ENCODE data around the gene STX1B.
"Not testable (repeated sequence)": the region's sequence is repeated elsewhere in the genome, so short reads cannot be mapped to it uniquely, and the experiment has no call there.

STX1B gene

DNA sequence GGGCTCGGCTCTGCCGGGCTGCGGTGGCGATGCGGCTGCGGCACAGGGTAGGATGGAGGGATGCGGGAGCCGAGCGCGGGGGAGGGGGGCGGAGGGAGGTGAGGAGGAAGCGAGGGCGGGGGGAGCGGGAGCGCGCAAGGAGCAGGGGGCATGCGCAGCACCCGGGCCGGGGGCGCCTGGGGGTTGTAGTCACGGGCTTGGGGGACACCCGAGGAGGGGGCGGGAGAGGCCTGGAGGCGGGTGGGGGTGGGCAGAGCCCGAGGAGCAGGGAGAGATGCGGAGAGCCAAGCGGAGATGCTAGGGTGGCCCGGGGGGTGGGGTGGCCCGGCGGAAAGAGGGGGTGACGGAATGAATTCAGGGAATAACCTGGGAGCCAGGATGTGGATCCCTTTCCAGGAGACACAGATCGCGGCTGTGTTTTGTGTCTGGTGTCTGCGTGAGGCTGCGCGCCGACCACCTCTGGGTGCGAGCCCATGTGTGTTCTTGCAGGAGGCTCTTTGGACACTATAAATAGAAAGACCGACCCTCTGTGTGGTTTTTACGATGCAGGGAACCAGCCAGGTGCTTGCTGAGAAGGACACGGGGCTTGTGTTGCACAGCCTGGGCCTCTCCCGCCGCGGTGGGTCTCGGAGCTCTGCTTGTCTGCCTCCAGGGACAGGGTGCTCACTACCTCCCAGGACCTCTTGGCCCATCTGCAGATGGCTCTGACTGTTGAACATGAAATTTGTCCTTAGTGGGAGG, at the start of gene STX1B:
TSS of gene STX1B (minus strand) at position 54 of the 741 bp plus-strand sequence. CDS start 242 bp downstream, outside the sequence.
- DNase-seq = no peak

- DNase-seq = no peak
These were observed 45.2 kb upstream of the STX1B start for GRCh38 chr16:31055613-31056012.

DNA sequence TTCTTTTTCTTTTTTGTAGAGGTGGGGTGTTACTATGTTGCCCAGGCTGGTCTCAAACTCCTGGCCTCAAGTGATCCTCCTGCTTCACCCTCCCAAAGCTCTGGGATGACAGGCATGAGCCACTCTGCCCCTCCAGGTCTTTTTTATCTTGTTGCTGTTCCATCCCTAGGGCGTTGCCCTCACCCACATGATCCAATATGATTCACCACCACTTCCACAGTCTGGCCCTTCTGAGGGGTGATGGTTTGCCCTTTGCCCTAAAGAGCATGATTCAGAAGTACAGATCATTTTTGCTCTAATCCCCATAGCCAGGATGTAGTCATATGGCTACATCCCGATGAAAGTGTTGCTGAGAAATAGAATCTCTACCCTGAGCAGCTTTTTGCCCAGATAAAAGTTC, 41.7 kb upstream of the STX1B start:
- peak; percentile 85 for DNase-seq

GRCh38 chr16:31050280-31051030, 40.0 kb upstream of the STX1B start:
- no peak for DNase-seq

GRCh38 chr16:31043898-31044481, 33.6 kb upstream of the STX1B start:
- no peak for DNase-seq

GRCh38 chr16:31043352-31043751, 32.9 kb upstream of the STX1B start:
- DNase-seq = no peak

- no peak for DNase-seq
These were observed 32.4 kb upstream of the STX1B start for GRCh38 chr16:31042866-31043265.

GRCh38 chr16:31038993-31039392, 28.6 kb upstream of the STX1B start:
- DNase-seq = no peak

GRCh38 chr16:31036691-31037090, 26.3 kb upstream of the STX1B start:
- DNase-seq = no peak

GRCh38 chr16:31033709-31034492, 23.5 kb upstream of the STX1B start:
- DNase-seq = peak; percentile 66

- peak; percentile 97 for DNase-seq
These were observed 22.6 kb upstream of the STX1B start, which contains the start of gene STX4 for GRCh38 chr16:31032736-31033708. STX4 (plus strand) TSS chr16:31033558; CDS start chr16:31033806, 248 bp downstream.

DNA sequence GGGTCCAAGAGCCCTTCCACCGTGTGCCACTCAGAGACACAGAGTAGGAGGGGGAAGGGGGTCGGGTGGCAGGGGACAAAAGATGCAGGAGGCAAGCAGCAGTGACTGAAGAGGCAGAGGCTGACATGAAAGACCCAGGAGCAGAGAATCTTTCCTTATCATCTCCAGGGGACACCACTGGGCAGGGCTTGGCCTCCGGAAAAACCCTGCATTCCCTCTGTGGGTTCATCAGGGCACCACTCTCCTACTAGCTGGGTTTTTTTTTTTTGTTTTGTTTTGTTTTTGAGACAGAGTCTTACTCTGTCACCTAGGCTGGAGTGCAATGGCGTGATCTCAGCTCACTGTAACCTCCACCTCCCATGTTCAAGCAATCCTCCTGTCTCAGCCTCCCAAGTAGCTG, 20.8 kb upstream of the STX1B start:
- no peak for DNase-seq

GRCh38 chr16:31029272-31029671, 18.8 kb upstream of the STX1B start:
- DNase-seq = no peak

- DNase-seq = no peak
These were observed 14.9 kb upstream of the STX1B start for GRCh38 chr16:31025339-31025738.

DNA sequence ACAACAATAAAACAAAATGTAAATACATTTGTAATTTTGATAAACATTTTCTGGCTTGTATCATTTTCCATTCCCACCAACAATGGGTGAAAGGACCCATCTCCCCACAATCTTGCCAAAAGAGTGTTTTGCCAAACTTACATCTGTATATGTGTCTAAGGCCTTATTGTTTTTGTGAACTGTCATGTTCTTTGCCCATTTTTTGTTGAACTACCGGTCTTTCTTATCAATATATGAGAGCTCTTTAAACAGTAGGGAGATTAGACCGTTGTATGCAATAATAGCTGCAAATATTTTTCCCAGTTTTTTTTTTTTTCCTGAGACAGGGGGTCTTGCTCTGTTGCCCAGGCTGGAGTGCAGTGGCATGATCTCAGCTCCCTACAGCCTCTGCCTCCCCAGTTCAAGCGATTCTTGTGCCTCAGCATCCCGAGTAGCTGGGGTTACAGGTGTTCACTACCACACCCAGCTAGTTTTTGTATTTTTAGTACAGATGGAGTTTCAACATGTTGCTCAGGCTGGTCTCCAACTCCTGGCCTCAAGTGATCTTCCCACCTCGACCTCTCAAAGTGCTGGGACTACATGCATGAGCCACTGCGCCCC, 13.3 kb upstream of the STX1B start:
- DNase-seq = no peak

DNA sequence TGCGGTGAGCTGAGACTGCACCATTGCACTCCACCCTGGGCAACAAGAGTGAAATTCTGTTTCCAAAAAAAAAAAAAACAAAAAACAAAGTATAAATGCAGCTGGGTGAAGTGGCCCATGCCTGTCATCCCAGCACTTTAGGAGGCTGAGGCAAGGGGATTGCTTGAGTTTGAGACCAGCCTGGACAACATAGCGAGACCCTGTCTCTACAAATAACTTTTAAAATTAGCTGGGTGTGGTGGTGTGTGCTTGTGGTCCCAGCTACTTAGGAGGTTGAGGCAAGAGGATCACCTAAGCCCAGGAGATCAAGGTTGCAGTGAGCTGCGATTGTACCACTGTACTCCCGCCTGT, 12.8 kb upstream of the STX1B start:
- DNase-seq = no peak

DNA sequence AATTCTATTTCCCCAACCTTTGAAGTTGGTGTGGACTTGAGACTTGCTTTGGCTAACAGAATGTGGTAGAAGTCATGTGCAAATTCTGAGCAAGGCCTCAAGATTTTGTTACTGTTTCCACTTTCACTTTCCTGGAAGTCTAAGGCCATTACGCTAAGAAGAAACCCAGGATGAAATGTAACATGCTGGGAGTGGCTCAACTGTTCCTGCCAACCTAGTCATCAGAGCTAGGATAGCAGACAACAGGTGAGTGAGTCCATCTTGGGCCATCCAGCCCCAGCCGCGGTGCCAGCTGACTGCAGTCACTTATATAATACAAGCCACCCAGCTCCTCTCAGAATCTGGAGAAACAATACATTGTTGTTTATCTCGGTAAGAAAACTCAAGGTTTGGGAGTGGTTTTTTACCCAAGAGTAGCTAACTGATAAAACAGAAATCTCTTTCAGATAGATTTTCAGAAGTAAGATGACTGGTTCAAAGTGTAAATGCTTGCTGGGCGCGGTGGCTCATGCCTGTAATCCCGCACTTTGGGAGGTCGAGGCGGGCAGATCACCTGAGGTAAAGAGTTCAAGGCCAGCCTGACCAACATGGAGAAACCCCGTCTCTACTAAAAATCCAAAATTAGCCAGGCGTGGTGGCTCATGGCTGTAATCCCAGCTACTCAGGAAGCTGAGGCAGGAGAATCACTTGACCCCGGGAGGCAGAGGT, 12.3 kb upstream of the STX1B start:
- DNase-seq = no peak

- no peak for DNase-seq
These were observed 10.1 kb upstream of the STX1B start for GRCh38 chr16:31020536-31020935.

GRCh38 chr16:31017756-31018155, 7.3 kb upstream of the STX1B start:
- not testable (repeated sequence) for DNase-seq

GRCh38 chr16:31016018-31016417, 5.6 kb upstream of the STX1B start:
- no peak for DNase-seq

- DNase-seq = not testable (repeated sequence)
These were observed 2.9 kb upstream of the STX1B start for GRCh38 chr16:31013292-31013691.
